K562 (cell line): ENCODE results near the gene CAMK2D. TPM values are rescaled to one million over a fixed set of nuclear protein-coding genes. Genes with fewer than 3 reads are reported as not detected.

Experiments
- ATAC-seq: fragments of 200-7000 bp; cut with Tn5 transposase; 3 replicates; pipeline ENCODE4 v1.9.1; 2020; ENCODE audit warnings: moderate library complexity
- BruUV-seq: library from RNA; stranded (reverse); fragments of 400-500 nt; replicated peaks from 2 replicates; lab custom pipeline; 2021; lab: Mats Ljungman, UMichigan
- CTCF ChIA-PET: fragments of 300-600 bp; formaldehyde crosslinking; extraction: SDS; loops from one replicate; lab custom pipeline; 2021; ENCODE audit warnings: low intra/inter-chr PET ratio; lab: Yijun Ruan, JAX
- POLR2A ChIA-PET: fragments of 300-600, 350-650 bp; sonication (Branson Sonifier 250); formaldehyde crosslinking; extraction: SDS; loops from one replicate; lab custom pipeline; 2021; ENCODE audit warnings: antibody characterized with exemption, inconsistent platforms; lab: Yijun Ruan, JAX
- DNase-seq, 4 experiments: peaks; one replicate each; pipeline versions ENCODE4 v3.0.0 to v3.0.0-alpha.2; 2011 to 2018; ENCODE audit warnings: low spot score in 3 of 4, mixed read lengths in 3 of 4; ENCODE audit errors: extremely low read depth in 1 of 4
- FAIRE-seq: peaks from 2 replicates; lab custom pipeline; 2011; peaks lifted over from hg19 to GRCh38; lab: Jason Lieb, UNC
- H2AFZ ChIP-seq: 2 replicates; pipeline ENCODE4 v1.6.0; 2011; ENCODE audit warnings: low read depth, low read length, control low read depth, inconsistent platforms
- H3K27ac ChIP-seq: fragments of 200-600 bp; 3 replicates; pipeline ENCODE4 v1.8.0; 2011; ENCODE audit warnings: low read depth, mild to moderate bottlenecking, control low read depth, inconsistent platforms, low read length, moderate library complexity, mixed read lengths; ENCODE audit errors: extremely low read depth
- H3K27me3 ChIP-seq, 2 experiments: fragments of 300-600 bp in 1 of 2; 2 replicates in 1 of 2; 3 replicates in 1 of 2; pipeline versions ENCODE4 v1.6.0 to v1.8.0; 2011; ENCODE audit warnings: inconsistent platforms in 2 of 2, low read length in 2 of 2, mild to moderate bottlenecking in 1 of 2, mixed read lengths in 1 of 2, moderate library complexity in 1 of 2; ENCODE audit not compliant: control insufficient read depth in 2 of 2, insufficient read depth in 2 of 2
- H3K36me3 ChIP-seq: fragments of 300-600 bp; 3 replicates; pipeline ENCODE4 v1.8.0; 2011; ENCODE audit warnings: mild to moderate bottlenecking, low read length, inconsistent platforms; ENCODE audit not compliant: control insufficient read depth, insufficient read depth
- H3K4me1 ChIP-seq, 2 experiments: fragments of 200-600 bp in 1 of 2; replicated peaks in 1 of 2; 2 replicates in 1 of 2; 3 replicates in 1 of 2; pipeline versions ENCODE4 v1.5.1 to v1.8.0; 2011; ENCODE audit warnings: inconsistent platforms in 2 of 2, low read length in 2 of 2, mild to moderate bottlenecking in 1 of 2, mixed read lengths in 1 of 2, moderate library complexity in 1 of 2; ENCODE audit not compliant: control insufficient read depth in 2 of 2, insufficient read depth in 2 of 2
- H3K4me2 ChIP-seq: 2 replicates; pipeline ENCODE4 v1.6.1; 2011; ENCODE audit warnings: low read length, control low read depth, inconsistent platforms, mixed read lengths; ENCODE audit not compliant: insufficient read depth
- H3K4me3 ChIP-seq: fragments of 200-600 bp; sonication (generic), shearing (Covaris generic); 2 replicates; pipeline ENCODE4 v1.5.1; 2016; ENCODE audit warnings: control low read depth, inconsistent platforms
- H3K79me2 ChIP-seq: fragments of 200-600 bp; 3 replicates; pipeline ENCODE4 v1.8.0; 2011; ENCODE audit warnings: low read length, inconsistent platforms; ENCODE audit not compliant: control insufficient read depth, insufficient read depth
- H3K9ac ChIP-seq, 2 experiments: 2 replicates each; pipeline versions ENCODE4 v1.6.0 to v1.6.1; 2011; ENCODE audit warnings: low read depth in 2 of 2, low read length in 2 of 2, control low read depth in 1 of 2, inconsistent platforms in 1 of 2, mild to moderate bottlenecking in 1 of 2, mixed read lengths in 1 of 2; ENCODE audit not compliant: insufficient read depth in 1 of 2
- H3K9me1 ChIP-seq: one replicate; pipeline ENCODE4 v1.6.0; 2011; ENCODE audit warnings: inconsistent platforms, mild to moderate bottlenecking, low read length, moderate library complexity; ENCODE audit not compliant: control insufficient read depth, insufficient read depth
- H3K9me3 ChIP-seq: replicated peaks from 2 replicates; pipeline ENCODE4 v1.5.1; 2011; ENCODE audit warnings: low read depth, low read length, inconsistent platforms; ENCODE audit not compliant: control insufficient read depth, insufficient read depth
- H4K20me1 ChIP-seq: replicated peaks from 2 replicates; pipeline ENCODE4 v1.6.1; 2011; ENCODE audit warnings: low read length, inconsistent platforms, mixed read lengths; ENCODE audit not compliant: control insufficient read depth, insufficient read depth
- FOXJ2 ChIP-seq: fragments of 200-800 bp; sonication (Bioruptor generic); IDR thresholded peaks from 2 replicates; pipeline ENCODE4 v1.6.1; 2016; ENCODE audit warnings: missing genetic modification characterization, missing compliant biosample characterization
- ILK ChIP-seq: fragments of 450-650 bp; IDR thresholded peaks from 2 replicates; pipeline ENCODE4 v1.6.1; 2016; ENCODE audit warnings: missing genetic modification characterization, low read depth, mild to moderate bottlenecking, missing compliant biosample characterization, moderate library complexity, borderline replicate concordance
- MXI1 ChIP-seq: IDR thresholded peaks from 2 replicates; pipeline ENCODE4 v1.6.1; 2011; ENCODE audit warnings: low read depth, mild to moderate bottlenecking, improper control_type of control experiment, low read length
- RREB1 ChIP-seq: fragments of 250-450 bp; sonication (Bioruptor Pico); IDR thresholded peaks from 2 replicates; pipeline ENCODE4 v1.4.0; 2020
- ZBTB1 ChIP-seq: sonication (generic); formaldehyde crosslinking; IDR thresholded peaks from 2 replicates; pipeline ENCODE4 v1.8.1; 2023; ENCODE audit warnings: missing genetic modification reagents, low read depth, mild to moderate bottlenecking, borderline replicate concordance
- ZBTB34 ChIP-seq: fragments of 250-450 bp; sonication (Bioruptor Pico); IDR thresholded peaks from 2 replicates; pipeline ENCODE4 v1.8.0; 2021; ENCODE audit warnings: mild to moderate bottlenecking, moderate library complexity
- ZNF146 ChIP-seq: IDR thresholded peaks from one replicate; pipeline ENCODE4 v1.6.1; 2018; ENCODE audit warnings: missing compliant biosample characterization; ENCODE audit not compliant: unreplicated experiment
- ZNF780A ChIP-seq: fragments of 250-450 bp; sonication (Bioruptor Pico); IDR thresholded peaks from 2 replicates; pipeline ENCODE4 v1.5.0; 2021; ENCODE audit warnings: mild to moderate bottlenecking
- ZZZ3 ChIP-seq: fragments of 450-650 bp; IDR thresholded peaks from 2 replicates; pipeline ENCODE4 v1.6.1; 2016; ENCODE audit warnings: antibody characterized with exemption, mild to moderate bottlenecking, moderate library complexity
- WGBS: fragments of 100-300 bp; shearing (Covaris generic); methylation state at CpG from one replicate; pipeline ENCODE4 v1.1.6; 2016; ENCODE audit warnings: low coverage, mixed read lengths; ENCODE audit not compliant: insufficient coverage; ENCODE audit errors: missing lambda C conversion rate; 5-methylcytosine and 5-hydroxymethylcytosine counted together
- in situ Hi-C: fragments of 300-500 bp; cut with MboI; formaldehyde crosslinking; loops from 4 replicates; pipeline ENCODE4 v1.15.0; 2018; ENCODE audit warnings: inconsistent platforms, mixed read lengths
- intact Hi-C: fragments of 100-400 bp; cut with micrococcal nuclease; formaldehyde crosslinking; loops from 2 replicates; pipeline ENCODE4 v1.14.2; 2022
- polyA plus RNA-seq, 8 experiments: library from polyadenylated mRNA; depleted of rRNA in 4 of 8; stranded (reverse) in 5 of 8; unstranded in 3 of 8; fragments of >200 nt; fragmentation: Nextera tagmentation in 2 of 8; fragmentation: Illumina TruSeq in 1 of 8; extraction: Ambion mirVana in 2 of 8; extraction: Trizol in 1 of 8; gene quantifications; 2 replicates each; pipeline versions ENCODE4 v1.2.1 to v1.2.3, GENCODE V29; 2011 to 2014; ENCODE audit warnings: inconsistent platforms in 1 of 8, missing spikeins in 1 of 8
- total RNA-seq, 7 experiments: library from RNA; depleted of rRNA in 6 of 7; stranded (reverse); fragments of >200 nt in 6 of 7; fragmentation: Illumina TruSeq in 2 of 7; extraction: Trizol in 2 of 7; gene quantifications; 2 replicates each; pipeline versions ENCODE4 v1.2.1 to v1.2.3, GENCODE V29; 2011 to 2021; ENCODE audit warnings: low replicate concordance in 1 of 7
- TF ChIP-seq, protein P1 (sequence below): fragments of 250-450 bp; sonication (Bioruptor Pico); IDR thresholded peaks from 2 replicates; pipeline ENCODE4 v1.8.0; 2022; ENCODE audit warnings: inconsistent platforms, mild to moderate bottlenecking, moderate library complexity, borderline replicate concordance

CAMK2D gene
- total and polyA plus RNA-seq, 9 of the 15 experiments (the other 6 are each of a cell fraction or from before 2014, with no cell fraction given) = 0.01 to 0.33 (median 0.04) TPM; not detected in 2

DNA sequence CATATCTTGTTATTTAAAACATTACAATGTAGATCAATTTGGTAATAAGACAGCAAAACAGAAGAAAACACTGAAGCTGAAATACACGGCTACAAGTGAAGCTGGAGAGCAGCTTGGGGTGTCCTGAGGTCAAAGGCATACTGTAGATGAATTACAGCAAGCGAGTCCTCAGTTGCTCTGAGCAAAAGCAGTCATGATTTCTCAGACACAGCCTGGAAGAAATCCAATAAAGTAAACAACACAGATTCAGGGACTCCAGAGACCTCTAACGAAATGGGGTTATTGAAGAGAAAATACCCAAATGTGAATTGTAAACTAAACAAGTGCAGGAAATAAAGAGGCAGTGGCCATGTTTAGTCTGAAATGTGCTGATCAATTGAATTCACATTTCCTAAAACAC is 324.4 kb downstream of the CAMK2D start (continued):
- TF ChIP-seq ZBTB1 (CRISPR knock-in tag) (no peak), FOXJ2 (tag) (no peak), ZZZ3 (no peak), ZNF146 (CRISPR knock-in tag) (no peak)

GRCh38 chr4:113436360-113436759 is 325.2 kb downstream of the CAMK2D start:
- H3K4me1 ChIP-seq = no peaks in the 10 kb centered on the region
- H3K9me1 ChIP-seq = no peaks in the 10 kb centered on the region
- H3K4me2 ChIP-seq = no peak overlapping the region
- WGBS = 0% methylated on average over 3 of the region's 3 CpGs
- H3K79me2 ChIP-seq = no peaks in the 10 kb centered on the region
- BruUV-seq = no TSS peak
- H2AFZ ChIP-seq = no peak overlapping the region
- intact Hi-C loops (no loop called here), in situ Hi-C loops (no loop called here)
- H3K9me3 ChIP-seq = no peaks in the 10 kb centered on the region
- DNase-seq = no peak
- no peaks in the 10 kb centered on the region for H3K36me3 ChIP-seq
- no peaks in the 10 kb centered on the region for H4K20me1 ChIP-seq
- ATAC-seq = no peak
- no peak overlapping the region for H3K27ac ChIP-seq
- H3K4me3 ChIP-seq = no peak overlapping the region
- no peaks in the 10 kb centered on the region for H3K27me3 ChIP-seq
- FAIRE-seq = no peak
- no peak overlapping the region for H3K9ac ChIP-seq
- ChIA-PET POLR2A (no interaction called here), CTCF (no interaction called here)
- TF ChIP-seq MXI1 (no peak), ZNF780A (CRISPR knock-in tag) (no peak), ILK (tag) (no peak), RREB1 (no peak), ZBTB34 (CRISPR knock-in tag) (no peak)
- TF ChIP-seq, protein P1, sequence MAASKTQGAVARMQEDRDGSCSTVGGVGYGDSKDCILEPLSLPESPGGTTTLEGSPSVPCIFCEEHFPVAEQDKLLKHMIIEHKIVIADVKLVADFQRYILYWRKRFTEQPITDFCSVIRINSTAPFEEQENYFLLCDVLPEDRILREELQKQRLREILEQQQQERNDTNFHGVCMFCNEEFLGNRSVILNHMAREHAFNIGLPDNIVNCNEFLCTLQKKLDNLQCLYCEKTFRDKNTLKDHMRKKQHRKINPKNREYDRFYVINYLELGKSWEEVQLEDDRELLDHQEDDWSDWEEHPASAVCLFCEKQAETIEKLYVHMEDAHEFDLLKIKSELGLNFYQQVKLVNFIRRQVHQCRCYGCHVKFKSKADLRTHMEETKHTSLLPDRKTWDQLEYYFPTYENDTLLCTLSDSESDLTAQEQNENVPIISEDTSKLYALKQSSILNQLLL (CRISPR knock-in tag) = no peak
